22Rv1 (cell line): ENCODE measurements around the gene CUEDC1.

Experiments
- H3K27ac ChIP-seq: fragments of 450-650 bp; 2 replicates; pipeline ENCODE4 v1.5.1; 2017
- CTCF ChIP-seq: fragments of 450-650 bp; IDR thresholded peaks from 2 replicates; pipeline ENCODE4 v1.5.1; 2017; ENCODE audit warnings: mild to moderate bottlenecking
- ZFX ChIP-seq: fragments of 450-650 bp; IDR thresholded peaks from 2 replicates; pipeline ENCODE4 v1.6.1; 2017; ENCODE audit warnings: antibody characterized with exemption, borderline replicate concordance

The CUEDC1 gene

GRCh38 chr17:57941384-57942370 lies 13.5 kb downstream of the CUEDC1 start:
- H3K27ac ChIP-seq: no peak overlapping the region
- TF ChIP-seq CTCF (no peak), ZFX (no peak)

DNA sequence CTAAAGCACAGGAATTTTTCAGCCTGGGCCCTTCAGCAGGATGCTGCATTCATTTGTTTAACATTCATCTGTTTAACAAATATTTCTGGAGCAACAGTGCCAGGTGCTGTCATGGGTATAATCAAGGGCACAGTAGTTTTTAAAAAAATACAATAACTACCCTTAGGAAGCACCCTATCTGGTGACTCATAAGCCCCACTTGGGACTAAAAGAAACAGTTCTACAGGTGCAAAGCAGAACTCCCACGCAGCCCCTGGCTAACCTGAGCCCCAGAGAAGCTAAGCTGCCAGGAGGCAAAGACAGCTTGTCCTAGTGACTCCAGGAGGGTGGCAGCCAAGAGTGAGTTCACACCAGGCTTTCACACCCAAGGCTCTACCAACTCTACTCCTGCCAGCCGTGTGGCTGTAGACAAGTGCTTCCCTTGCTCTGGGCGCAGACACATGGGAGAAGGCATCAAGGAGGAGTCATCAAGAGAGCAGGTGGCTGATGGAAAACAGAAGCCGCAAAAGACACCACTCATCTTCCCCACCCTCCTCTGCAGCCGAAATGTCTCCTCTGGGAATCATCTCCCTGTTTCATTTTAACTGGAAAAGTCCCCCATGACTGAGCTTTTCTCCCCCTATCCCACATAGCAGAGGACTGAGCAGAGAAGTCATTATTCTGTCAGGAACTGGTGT lies 14.4 kb downstream of the CUEDC1 start:
- no peak overlapping the region for H3K27ac ChIP-seq
- no peak for TF ChIP-seq CTCF
- no peak for TF ChIP-seq ZFX

DNA sequence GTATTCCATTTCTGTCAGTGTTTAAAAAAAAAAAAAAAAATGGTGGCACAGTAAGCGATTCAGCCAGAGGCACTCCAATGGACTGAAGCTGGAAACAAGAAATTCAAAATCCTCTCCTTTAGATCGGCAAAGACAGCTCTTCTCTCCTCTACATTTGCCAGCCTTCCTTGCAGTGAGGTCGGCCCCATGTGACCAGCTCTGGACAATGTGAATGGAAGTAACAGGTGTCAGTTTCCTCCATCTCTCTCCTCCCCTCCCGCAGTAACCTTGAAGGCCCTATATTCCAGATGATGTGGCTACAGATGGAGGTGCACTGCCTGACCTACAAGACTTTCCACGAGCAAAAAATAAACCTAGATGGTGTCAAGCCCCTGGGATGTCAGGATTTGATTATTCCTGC lies 15.0 kb downstream of the CUEDC1 start:
- no peak for TF ChIP-seq ZFX
- no peak for TF ChIP-seq CTCF

DNA sequence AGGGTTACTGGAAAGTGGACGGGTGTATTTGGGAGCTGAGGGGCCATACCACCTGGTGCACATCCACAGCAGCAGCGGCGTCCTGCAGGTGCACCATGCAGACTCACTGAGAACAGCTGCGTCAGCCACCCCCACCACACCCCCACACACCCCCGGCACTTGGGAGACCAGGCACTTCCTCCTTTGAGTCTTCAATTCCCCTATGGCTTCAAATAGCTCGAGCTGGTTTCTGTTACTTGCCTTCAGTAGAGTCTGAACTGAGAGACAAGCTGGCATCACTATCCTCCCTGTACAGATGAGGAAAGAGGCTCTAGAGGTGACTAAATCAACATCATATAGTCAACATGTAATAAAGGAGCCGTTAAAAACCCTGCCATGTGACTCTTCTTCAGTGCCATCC lies 15.4 kb downstream of the CUEDC1 start:
- TF ChIP-seq CTCF: no peak
- TF ChIP-seq ZFX: no peak
- H3K27ac ChIP-seq: no peak overlapping the region

More for the DNA sequence above, 15.0 kb downstream of the CUEDC1 start:
- no peak overlapping the region for H3K27ac ChIP-seq

DNA sequence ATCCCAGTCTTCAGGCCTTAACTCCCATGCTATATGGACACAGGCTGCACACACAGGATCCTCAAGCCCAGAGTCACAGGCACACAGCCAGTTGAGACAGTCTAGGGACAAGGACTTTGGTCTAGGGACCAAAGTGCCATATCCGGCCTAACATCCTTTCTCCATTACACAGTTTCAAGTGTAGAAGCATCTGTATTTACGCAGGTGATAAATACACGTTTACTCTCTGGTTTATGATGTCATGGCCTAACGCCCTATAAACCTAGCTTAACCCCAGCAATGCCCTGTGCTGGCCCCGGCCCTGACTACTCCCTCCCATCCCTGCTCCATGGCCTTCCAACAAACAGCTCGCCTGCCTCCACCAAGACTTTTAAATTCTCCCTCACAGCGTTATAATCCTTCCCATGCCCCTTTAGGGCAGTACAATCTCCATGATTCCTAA lies 17.1 kb downstream of the CUEDC1 start:
- no peak overlapping the region for H3K27ac ChIP-seq
- TF ChIP-seq CTCF (no peak), ZFX (no peak)

- H3K27ac ChIP-seq: no peak overlapping the region
- TF ChIP-seq CTCF: no peak
- TF ChIP-seq ZFX: no peak
Observed at GRCh38 chr17:57937492-57937891, 17.7 kb downstream of the CUEDC1 start.
